GM21528 (cell line): ENCODE results near the gene ZNF484.

Source experiments
- ATAC-seq: cut with Tn5 transposase; IDR thresholded peaks from one replicate; pipeline ENCODE4 v1.9.1; 2021; ENCODE audit warnings: mild to moderate bottlenecking, moderate library complexity; ENCODE audit not compliant: unreplicated experiment, low FRiP score

ZNF484 gene

DNA sequence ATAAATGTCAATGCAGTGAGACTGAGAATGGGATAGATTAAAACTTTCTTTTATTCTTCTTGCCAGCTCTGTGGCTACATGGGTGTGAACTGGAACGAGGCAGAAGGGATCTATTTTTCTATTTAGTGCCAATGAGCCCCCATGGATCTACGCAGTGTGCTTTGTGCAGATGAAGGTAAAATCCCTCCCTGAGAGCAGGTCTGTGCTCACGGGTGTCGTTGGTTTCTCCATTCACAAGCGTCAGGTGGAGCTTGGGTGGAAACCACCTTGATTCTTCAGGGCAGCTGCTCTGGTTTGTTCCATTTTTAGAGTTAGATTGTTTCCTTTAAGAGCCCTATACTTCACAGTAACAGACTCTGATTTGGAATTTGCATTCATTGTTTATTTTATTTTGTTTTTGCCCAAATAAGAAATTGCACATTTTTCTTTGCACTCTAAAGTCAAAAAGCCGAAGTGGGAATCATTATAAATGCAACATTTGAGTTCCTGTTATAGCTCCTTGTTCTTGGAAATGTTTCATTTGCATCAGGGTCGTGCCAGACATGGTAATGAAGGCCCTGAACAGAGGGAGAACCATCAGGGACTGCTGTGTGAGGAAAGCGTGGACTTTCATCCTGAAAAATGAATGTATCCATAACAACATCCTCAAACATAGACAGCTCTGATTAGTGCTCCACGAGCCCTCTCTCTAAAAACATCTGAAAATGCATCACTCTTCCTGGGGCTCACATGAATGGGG is 82.1 kb downstream of the ZNF484 start:
- no peak for ATAC-seq
